Esophagus mucosa (tissue), 1 donor: ENCODE results near the gene CLEC2D. TPM values are rescaled to one million over a fixed set of nuclear protein-coding genes. Genes with fewer than 3 reads are reported as not detected.
A peak's percentile ranks its signal among the peaks of the same experiment; 100 is the strongest.
"Not testable (repeated sequence)": the region's sequence is repeated elsewhere in the genome, so short reads cannot be mapped to it uniquely, and the experiment has no call there.

ENCODE experiments used
- ATAC-seq: fragments of 200-7000 bp; cut with Tn5 transposase; one replicate; pipeline ENCODE4 v1.9.1; 2020
- total RNA-seq: library from RNA; stranded (reverse); gene quantifications from one replicate; pipeline ENCODE4 v1.2.4, GENCODE V29; 2023
- donor health status: DM: yes; HTN: yes; CAD: no.

Gene CLEC2D
- total RNA-seq, 1 donor from 2014 or later: 3.7 TPM

DNA sequence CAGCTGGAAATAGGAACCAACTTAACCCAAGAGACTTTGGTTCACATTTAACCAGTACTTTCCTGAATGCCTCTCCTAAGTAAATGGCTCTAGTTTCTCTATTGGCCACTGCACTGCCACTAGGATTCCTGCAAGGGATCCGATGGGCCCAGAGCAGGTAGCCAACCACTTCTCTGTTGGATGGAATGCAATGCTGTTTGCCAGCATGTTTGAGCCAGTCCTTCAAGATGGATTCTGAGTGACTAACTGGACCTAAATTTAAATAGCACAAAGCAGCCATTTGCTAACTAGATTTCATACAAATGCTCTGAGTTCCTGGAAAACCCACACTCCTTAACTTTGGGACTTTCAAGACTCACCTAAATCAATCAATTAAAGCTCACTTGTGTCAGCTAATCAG, 9.5 kb upstream of the CLEC2D start:
- no peak for ATAC-seq

DNA sequence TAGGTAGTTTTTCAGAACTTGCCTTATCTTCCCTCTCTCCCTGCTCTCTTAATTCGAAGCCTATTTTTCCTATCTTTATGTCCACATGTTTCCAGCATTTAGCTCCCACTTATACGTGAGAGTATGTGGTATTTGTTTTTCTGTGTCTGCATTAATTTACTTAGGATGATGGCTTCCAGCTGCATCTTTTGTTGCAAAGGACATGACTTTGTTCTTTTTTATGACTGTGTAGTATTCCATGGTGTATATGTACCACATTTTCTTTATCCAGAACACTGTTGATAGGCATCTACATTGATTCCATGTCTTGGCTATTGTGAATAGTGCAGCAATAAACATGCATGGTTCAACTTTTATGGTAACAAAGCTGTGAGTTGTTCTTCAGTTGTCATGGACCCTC, 7.8 kb upstream of the CLEC2D start:
- no peak for ATAC-seq

DNA sequence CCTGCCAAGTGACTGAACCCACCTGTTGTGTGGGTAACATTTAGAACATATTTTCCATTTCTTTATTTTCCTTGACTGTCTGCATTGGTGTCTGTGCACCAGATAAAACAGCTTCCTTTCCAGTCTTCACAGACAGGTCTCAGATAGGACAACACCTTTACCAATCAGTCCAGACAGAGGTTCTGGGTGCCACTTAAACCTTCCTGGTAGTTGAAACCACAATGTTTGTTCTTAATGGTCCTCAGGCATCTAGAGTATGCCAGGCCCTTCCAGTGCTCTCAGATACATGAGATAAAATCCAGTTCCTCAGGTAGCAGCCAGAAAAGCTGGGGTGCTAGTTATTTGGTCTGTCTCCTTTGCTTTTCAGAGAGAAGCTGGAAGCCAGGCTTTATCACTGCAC, 7.0 kb upstream of the CLEC2D start:
- ATAC-seq: no peak

DNA sequence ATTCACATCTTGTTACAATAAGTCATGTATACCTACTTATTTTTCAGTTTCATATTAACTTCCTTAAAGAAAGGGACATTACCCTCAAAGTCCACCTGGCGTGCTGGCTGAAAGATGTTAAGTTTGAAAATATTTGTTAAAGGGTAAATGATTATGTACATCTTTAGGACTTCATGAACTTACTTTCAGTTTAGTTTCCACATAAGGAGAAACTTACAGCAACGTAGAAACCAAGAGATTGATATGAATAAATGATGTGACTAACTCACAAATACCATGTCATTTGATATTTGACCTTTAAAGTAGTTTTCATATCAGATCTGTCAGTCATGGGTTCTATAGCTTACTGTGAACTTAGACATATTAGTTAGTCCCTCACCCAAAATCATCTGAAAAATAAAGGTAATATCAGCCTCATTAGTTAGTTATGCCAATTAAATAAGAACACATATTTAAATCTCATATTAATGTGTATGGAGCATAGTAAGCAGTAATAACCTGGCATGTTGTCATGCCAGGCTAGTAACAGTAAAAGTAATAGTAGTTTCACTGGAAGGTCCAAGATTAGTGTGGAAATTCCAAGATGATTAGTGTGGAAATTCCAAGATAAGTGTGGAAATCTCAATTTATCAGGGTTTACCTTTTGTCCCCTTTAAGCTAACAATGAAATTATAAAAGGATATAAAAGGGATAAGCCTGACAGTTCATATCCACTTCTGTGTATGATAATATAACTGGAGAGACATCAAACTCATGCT, 1.9 kb upstream of the CLEC2D start:
- no peak for ATAC-seq

DNA sequence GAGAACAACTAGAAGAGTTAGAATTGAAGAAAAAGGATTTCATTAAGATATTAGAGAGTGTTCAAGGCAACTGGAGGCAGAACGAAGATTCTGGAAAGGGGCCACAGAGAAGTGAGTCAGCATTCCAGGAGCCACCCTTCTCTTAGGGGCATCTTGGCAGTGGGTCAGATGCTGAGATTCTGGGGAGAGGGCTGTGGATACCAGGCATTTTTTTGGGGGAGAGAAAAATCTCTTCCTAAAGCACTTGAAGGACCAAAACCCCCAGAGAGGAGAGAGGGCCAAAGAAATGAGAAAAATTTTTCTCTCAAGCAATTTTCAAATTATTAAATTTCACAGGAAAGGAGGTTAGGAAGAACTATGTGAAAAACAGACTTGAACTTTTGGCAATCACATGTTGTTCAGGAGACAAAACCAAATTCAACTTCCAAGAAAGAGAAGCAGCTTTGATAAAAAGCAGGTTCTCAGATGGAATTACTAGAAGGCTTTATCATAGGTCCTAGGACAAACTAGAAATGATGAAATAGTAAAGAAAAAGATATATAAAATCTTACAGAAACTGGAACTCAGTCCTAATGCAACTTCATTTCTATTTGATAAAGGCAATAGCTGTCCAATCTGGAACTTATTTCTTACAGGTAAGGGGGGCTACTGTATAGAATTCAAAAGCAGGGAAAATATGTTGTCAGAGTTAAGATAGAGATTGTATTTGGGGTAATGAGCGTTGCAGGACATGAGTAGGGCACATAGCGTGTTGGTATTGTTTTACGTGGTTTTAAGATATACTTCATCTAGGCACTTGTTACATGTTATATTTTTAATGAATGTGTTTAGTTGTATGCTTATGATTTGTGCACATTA, 1.1 kb upstream of the CLEC2D start:
- ATAC-seq: no peak

DNA sequence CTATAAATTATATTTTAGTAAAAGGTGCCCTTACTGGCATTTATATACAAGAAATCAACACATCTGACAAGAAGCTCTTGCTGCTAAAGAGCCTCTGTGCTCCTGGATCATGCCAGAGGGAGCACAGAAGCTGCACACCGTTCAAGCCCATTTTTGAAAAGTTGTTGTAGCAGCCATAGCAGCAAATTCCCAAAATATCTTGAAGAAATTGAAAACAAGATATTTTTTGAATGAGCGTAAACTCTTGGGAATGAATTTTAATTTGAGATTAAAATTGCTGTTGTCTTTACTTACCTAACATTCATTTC, 540 bp upstream of the CLEC2D start:
- no peak for ATAC-seq

DNA sequence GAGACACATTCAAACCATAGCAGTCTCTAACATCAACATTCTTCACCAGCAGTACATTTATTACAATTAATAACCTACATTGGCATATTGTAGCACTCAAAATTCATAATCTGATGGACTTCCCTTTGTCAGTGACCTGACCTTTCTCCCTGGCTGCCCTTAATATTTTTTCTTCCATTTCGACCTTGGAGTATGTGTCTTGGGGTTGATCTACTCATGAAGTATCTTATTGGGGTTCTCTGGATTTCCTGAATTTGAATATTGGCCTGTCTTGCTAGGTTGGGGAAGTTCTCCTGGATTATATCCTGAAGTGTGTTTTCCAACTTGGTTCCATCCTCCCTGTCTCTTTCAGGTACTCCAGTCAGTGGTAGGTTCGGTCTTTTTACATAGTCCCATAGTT, 2.8 kb downstream of the CLEC2D start:
- ATAC-seq: not testable (repeated sequence)

DNA sequence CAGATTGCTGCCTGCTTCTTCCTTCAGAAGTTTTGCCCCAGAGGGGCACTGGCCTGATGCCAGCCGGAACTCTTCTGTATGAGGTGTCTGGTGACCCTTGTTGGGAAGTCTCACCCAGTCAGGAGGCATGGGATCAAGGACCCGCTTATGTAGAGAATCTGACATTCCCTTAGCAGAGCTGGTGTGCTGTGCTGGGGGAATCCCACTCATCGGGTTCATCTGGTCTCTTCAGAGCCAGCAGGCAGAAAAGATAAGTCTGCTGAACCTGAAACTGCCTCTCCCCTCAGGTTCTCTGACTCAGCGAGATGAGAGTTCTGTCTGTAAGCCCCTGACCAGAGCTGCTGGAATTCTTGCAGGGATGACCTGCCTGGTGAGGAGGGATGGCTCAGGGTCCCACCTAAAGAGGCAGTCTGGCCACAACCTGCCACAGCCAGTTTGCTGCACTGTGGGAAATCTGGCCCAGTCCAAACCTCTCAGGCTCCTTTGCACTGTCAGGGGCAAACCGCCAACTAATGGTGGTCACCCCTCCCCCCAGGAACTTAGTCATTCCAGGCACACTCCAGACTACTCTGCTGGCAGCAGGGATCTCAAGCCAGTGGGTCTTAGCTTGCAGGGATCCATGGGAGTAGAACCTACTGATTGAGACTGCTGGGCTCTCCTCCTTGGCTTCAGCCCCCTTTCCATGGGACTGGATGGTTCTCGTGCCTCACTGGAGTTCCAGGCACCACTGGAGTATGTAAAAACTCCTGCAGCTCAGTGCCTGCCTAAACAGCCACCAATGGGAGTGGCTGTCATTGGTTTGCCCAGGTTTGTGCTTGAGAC, 4.1 kb downstream of the CLEC2D start:
- peak; percentile 77 for ATAC-seq

DNA sequence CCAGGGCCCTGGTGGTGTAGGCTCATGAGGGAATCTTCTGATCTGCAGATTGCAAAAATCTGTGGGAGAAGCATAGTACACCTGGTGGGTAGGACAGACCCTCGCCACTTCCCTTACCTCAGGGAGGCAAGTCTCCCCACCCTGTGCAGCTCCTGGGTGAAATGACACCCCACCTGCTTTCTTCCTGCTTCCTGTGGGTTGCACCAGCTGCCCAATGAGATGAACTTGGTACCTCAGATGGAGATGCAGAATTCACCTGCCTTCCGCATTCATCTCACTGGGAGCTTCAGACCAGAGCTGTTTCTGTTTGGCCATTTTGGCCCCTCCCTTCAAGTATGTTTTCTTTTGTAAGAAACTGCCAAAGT, 4.7 kb downstream of the CLEC2D start:
- ATAC-seq: peak; percentile 25

DNA sequence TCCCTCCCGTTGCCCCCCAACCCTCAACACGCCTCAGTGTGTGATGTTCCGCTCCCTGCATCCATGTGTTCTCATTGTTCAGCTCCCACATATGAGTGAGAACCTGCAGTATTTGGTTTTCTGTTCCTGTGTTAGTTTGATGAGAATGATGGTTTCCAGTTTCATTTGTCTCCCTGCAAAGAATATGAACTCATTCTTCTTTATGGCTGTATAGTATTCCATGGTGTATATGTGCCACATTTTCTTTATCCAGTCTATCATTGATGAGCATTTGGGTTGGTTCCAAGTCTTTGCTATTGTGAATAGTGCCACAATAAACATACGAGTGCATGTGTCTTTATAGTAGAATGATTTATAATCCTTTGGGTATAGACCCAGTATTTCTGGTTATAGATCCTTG, 13.0 kb downstream of the CLEC2D start:
- not testable (repeated sequence) for ATAC-seq

DNA sequence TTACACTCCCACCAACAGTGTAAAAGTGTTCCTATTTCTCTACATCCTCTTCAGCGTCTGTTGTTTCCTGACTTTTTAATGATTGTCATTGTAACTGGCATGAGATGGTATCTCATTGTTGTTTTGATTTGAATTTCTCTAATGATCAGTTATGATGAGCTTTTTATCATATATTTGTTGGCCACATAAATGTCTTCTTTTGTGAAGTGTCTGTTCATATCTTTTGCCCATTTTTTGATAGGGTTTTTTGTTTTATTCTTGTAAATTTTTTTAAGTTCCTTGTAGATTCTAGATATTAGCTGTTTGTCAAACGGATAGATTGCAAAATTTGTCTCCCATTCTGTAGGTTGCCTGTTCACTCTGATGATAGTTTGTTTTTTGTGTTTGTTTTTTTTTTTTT, 13.4 kb downstream of the CLEC2D start:
- ATAC-seq: not testable (repeated sequence)

DNA sequence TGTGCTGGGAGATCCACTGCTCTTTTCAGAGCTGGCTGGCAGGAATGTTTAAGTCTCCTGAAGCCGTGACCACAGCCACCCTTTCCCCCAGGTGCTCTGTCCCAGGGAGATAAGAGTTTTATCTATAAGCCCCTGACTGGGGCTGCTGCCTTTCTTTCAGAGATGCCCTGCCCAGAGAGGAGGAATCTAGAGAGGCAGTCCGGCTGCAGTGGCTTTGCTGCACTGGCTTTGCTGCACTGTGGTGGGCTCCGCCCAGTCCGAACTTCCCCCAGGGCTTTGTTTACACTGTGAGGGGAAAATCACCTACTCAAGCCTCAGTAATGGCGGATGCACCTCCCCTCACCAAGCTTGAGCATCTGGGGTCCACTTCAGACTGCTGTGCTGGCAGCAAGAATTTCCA, 15.9 kb downstream of the CLEC2D start:
- ATAC-seq: not testable (repeated sequence)

DNA sequence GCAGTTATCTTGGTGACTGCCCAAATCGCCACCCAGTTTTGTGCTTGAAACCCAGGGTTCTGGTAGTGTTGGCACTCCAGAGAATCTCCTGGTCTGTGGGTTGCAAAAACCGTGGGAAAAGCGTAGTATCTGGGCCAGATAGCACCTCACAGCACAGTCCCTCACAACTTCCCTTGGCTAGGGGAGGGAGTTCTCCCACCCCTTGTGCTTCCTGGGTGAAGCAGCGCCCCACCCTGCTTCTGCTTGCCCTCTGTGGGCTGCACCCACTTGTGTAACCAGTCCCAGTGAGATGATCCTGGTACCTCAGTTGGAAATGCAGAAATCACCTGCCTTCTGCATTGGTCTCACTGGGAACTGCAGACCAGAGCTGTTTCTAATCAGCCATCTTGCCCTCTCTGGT, 16.4 kb downstream of the CLEC2D start:
- no peak for ATAC-seq

DNA sequence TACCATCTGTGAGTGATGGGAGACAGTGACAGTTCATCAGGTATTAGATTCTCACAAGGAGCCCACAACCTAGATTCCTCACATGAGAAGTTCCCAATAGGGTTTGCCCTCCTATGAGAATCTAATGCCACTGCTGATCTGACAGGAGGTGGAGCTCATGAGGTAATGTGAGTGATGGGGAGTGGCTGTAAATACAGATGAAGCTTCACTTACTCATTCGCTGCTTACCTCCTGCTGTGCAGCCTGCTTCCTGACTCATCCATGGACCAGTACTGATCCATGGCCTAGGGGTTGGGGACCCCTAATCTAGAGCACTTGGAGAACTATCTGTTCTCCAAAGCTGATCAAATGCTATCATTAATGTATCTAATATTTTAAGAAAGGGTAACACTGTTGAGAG, 17.7 kb downstream of the CLEC2D start:
- ATAC-seq: peak; percentile 65

DNA sequence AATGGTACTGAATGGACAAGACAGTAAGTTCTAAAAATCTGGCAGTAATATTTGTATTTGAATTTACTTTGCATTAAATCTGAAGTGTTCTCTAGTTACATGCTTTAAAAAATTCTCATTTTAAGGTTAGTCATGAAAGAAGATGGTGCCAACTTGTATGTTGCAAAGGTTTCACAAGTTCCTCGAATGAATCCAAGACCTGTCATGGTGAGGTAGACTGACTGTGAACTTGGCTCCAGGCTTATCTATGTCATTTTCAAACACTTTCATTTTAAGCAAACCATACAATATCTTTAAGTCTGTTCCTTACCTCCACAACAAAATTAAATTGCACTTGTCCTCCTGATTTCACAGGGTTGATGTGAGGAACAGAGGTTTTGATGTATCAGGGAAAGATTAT, 23.4 kb downstream of the CLEC2D start:
- no peak for ATAC-seq

DNA sequence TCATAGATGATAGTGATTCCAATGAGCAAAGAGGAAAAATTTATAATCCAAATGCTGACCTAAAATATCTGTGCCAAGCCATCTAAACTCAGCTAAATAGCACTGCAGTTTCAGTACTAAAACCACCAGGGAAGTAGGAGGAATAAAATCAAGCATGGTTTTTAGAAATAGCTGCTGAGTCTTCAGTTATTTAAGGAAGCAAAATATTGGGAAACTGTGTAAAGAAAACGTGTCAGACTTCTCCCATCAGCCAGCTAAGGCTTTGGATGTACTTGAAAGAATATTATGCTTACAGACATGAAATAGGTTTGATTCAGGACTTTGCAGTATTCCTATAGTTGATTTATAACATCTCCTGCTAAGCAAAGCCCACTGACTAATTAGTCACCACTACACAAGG, 24.7 kb downstream of the CLEC2D start:
- ATAC-seq: no peak

DNA sequence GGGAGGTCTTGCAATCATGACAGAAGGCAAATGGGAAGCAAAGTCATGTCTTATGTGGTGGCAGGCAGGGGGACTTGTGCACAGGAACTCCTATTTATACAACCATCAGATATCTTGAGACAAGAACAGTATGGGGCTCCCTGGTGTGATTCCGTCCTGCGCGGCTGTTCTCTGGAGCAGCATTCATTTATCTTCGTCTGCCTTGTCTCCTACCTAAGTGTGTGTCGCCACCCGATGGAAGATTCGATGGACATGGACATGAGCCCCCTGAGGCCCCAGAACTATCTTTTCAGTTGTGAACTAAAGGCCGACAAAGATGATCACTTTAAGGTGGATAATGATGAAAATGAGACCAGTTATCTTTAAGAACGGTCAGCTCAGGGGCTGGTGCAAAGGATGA, 25.6 kb downstream of the CLEC2D start:
- not testable (repeated sequence) for ATAC-seq

DNA sequence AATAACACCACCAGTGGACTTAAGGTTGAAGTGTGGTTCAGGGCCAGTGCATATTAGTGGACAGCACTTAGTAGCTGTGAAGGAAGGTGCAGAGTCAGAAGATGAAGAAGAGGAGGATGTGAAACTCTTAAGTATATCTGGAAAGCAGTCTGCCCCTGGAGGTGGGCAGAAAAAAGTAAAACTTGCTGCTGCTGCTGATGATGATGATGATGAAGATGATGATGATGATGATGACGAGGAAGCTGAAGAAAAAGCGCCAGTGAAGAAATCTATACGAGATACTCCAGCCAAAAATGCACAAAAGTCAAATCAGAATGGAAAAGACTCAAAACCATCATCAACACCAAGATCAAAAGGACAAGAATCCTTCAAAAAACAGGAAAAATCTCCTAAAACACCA, 26.1 kb downstream of the CLEC2D start:
- not testable (repeated sequence) for ATAC-seq

DNA sequence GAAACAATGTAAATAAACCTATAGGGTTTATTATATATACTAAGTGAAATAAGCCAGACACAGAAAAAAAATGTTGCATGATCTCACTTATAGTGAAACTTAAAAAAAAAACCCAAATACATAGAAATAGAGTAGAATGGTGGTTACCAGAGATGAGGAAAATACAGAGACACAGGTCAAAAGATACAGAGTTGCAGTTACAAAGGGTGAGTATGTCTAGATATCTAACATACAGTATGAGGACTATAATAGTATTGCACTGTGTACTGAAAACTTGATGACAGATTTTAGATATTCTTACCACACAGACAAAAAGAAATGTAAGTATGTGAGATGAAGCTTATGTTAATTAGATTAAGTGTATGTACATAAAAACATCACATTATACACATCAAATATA, 28.1 kb downstream of the CLEC2D start:
- ATAC-seq: no peak

DNA sequence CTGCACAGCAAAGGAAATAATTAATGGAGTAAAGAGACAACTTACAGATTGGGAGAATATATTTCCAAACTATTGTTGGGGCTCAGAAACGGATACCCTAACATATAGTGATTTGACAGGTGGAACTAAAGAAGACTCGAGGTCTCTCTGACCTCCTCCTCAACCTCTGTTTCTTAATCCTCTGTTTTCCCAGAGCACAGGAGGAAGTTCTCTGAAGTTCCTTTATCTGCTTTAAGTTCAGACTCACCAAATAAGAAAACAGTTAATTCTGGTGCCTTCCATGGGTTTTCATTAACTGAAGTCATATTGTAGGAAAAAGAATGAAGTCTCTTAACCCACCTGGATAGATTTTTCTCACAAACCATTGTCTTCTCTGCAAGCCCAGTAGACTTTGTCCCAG, 29.2 kb downstream of the CLEC2D start:
- no peak for ATAC-seq

DNA sequence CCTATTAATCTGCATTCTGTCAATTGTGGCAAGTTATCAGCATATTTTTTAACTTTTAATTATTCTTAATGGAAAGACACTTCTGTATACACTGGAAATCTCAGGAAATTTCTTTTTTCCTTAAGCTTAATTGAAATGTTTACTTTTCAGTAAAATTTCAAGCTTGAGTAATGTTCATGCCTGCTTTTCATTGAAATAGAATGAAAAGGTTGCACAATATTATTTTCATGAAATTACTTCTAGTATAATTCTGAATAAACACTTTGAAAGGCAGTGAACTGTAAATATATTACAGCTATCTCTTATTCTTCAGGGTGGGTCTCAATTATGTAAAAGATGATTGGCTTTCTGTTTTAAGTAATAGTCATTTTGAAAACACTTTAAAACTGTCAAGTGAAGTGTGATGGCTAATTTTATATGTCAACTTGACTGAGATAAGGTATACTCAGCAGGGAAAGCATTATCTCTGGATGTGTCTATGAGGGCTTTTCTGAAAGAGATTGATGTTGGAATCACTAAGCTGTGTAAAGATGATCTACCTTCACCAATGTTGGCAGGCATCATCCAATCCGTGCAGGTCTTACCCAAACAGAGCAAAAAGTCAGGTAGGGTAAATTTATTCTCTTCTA, 29.9 kb downstream of the CLEC2D start:
- no peak for ATAC-seq

DNA sequence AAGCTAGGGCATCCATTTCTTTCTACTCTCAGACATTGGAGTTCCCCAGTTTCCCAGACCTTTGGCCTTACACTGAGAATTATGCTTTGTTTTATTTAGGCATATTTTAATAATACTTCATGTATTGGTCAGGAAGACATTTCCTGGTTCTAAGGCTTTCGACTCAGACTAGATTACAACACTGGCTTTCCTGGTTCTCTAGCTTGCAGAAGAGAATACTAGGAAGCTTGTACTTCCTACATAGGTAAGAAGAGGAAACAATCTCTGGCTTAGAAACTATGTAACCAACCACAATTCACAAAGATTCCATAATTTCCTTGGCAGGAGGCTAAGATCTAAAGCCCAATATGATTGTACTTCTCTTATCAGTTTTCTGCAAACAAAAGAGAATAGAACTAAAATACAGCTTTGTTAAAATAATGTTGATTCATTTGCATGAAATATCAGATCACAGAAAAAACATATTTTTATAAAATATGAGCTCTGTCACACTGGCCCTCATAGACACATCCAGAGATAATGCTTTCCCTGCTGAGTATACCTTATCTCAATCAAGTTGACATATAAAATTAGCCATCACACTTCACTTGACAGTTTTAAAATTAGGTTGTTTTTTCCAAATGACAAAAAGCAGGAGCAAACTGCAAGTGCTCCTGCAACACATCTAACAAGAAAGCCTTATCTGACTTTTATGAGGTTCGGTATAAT, 30.5 kb downstream of the CLEC2D start:
- peak; percentile 22 for ATAC-seq
